Smooth muscle cell (in vitro differentiated cells): ENCODE results near the gene UTP18. TPM values are rescaled to one million over a fixed set of nuclear protein-coding genes. Genes with fewer than 3 reads are reported as not detected.

Experiments
- polyA plus RNA-seq: library from polyadenylated mRNA; unstranded; fragments of >200 nt; fragmentation: Nextera tagmentation; extraction: Ambion mirVana; gene quantifications from 2 replicates; pipeline ENCODE4 v1.2.1, GENCODE V29; 2016
- total RNA-seq: library from RNA; depleted of rRNA; stranded (reverse); fragments of >200 nt; gene quantifications from 2 replicates; pipeline ENCODE4 v1.2.3, GENCODE V29; 2014

UTP18 gene
- total and polyA plus RNA-seq, 2 experiments from 2014 or later = 31.7 to 42.1 TPM

Other genes with a start within 250 kb of the UTP18 start
- 64.8 and 81.1 TPM in 2 replicates for gene SPAG9, start 139.7 kb upstream of the UTP18 start, total RNA-seq
- gene SPAG9, start 139.7 kb upstream of the UTP18 start, polyA plus RNA-seq = 25.1 and 29.1 TPM in 2 replicates
- 95.5 and 119 TPM in 2 replicates for gene NME1, start 107.0 kb upstream of the UTP18 start, total RNA-seq
- 222 and 233 TPM in 2 replicates for gene NME1, start 107.0 kb upstream of the UTP18 start, polyA plus RNA-seq
- 376 and 496 TPM in 2 replicates for gene NME2, start 94.1 kb upstream of the UTP18 start, total RNA-seq
- gene NME2, start 94.1 kb upstream of the UTP18 start, polyA plus RNA-seq = 675 and 678 TPM in 2 replicates
- gene MBTD1, start 497 bp upstream of the UTP18 start, total RNA-seq = 7.9 and 11.3 TPM in 2 replicates
- gene MBTD1, start 497 bp upstream of the UTP18 start, polyA plus RNA-seq = 1.3 and 3.3 TPM in 2 replicates